Calu3 (cell line): ENCODE data around the gene CCKAR. TPM values are rescaled to one million over a fixed set of nuclear protein-coding genes. Genes with fewer than 3 reads are reported as not detected.

Experiments used
- BruUV-seq: library from RNA; stranded (reverse); fragments of 400-500 nt; replicated peaks from 2 replicates; lab custom pipeline; 2021; lab: Mats Ljungman, UMichigan
- CTCF ChIA-PET: fragments of 300-600 bp; sonication (Branson Sonifier 250); formaldehyde crosslinking; loops from one replicate; lab custom pipeline; 2022; ENCODE audit warnings: antibody characterized with exemption; lab: Charles Lee
- DNase-seq: peaks from one replicate; pipeline ENCODE4 v3.0.0; 2022
- H3K27ac Mint-ChIP-seq: one replicate; pipeline ENCODE4 v1.8.0; 2022; ENCODE audit warnings: mixed read lengths; ENCODE audit not compliant: unreplicated experiment
- H3K27me3 Mint-ChIP-seq: one replicate; pipeline ENCODE4 v1.8.0; 2022; ENCODE audit warnings: mixed read lengths; ENCODE audit not compliant: unreplicated experiment
- H3K36me3 Mint-ChIP-seq: one replicate; pipeline ENCODE4 v1.8.0; 2022; ENCODE audit warnings: mild to moderate bottlenecking, moderate library complexity, mixed read lengths; ENCODE audit not compliant: insufficient read depth, unreplicated experiment
- H3K4me1 Mint-ChIP-seq: one replicate; pipeline ENCODE4 v1.8.0; 2022; ENCODE audit warnings: mild to moderate bottlenecking, low read depth, mixed read lengths; ENCODE audit not compliant: unreplicated experiment
- H3K4me3 Mint-ChIP-seq: one replicate; pipeline ENCODE4 v1.8.0; 2022; ENCODE audit warnings: mild to moderate bottlenecking, low read depth, moderate library complexity, mixed read lengths; ENCODE audit not compliant: unreplicated experiment
- H3K9me3 Mint-ChIP-seq: one replicate; pipeline ENCODE4 v1.8.0; 2022; ENCODE audit warnings: low read depth, mixed read lengths; ENCODE audit not compliant: unreplicated experiment
- intact Hi-C: fragments of 100-400 bp; cut with micrococcal nuclease; formaldehyde crosslinking; loops from one replicate; pipeline ENCODE4 v1.10.0; 2022; ENCODE audit not compliant: unreplicated experiment
- total RNA-seq: library from RNA; stranded (reverse); gene quantifications from 2 replicates; pipeline ENCODE4 v1.2.3, GENCODE V29; 2022
- TF ChIP-seq, protein P1 (sequence below): fragments of 200-600 bp; IDR thresholded peaks from one replicate; pipeline ENCODE4 v1.8.0; 2022; ENCODE audit warnings: antibody characterized with exemption; ENCODE audit not compliant: unreplicated experiment

CCKAR gene
- total RNA-seq, 1 experiment from 2014 or later: not detected

- H3K36me3 Mint-ChIP-seq: no peaks in the 10 kb centered on the region
- H3K9me3 Mint-ChIP-seq: peaks cover under 1% of the 10 kb centered on the region
- DNase-seq: no peak
- TF ChIP-seq, protein P1, sequence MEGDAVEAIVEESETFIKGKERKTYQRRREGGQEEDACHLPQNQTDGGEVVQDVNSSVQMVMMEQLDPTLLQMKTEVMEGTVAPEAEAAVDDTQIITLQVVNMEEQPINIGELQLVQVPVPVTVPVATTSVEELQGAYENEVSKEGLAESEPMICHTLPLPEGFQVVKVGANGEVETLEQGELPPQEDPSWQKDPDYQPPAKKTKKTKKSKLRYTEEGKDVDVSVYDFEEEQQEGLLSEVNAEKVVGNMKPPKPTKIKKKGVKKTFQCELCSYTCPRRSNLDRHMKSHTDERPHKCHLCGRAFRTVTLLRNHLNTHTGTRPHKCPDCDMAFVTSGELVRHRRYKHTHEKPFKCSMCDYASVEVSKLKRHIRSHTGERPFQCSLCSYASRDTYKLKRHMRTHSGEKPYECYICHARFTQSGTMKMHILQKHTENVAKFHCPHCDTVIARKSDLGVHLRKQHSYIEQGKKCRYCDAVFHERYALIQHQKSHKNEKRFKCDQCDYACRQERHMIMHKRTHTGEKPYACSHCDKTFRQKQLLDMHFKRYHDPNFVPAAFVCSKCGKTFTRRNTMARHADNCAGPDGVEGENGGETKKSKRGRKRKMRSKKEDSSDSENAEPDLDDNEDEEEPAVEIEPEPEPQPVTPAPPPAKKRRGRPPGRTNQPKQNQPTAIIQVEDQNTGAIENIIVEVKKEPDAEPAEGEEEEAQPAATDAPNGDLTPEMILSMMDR: no peak
- no peaks in the 10 kb centered on the region for H3K27me3 Mint-ChIP-seq
- intact Hi-C loops: loop anchor here (2.0 kb wide), 2 partner anchors 263 to 553 kb away; no protein-coding TSS in a partner anchor
- no peak overlapping the region for H3K27ac Mint-ChIP-seq
- no TSS peak for BruUV-seq
- no peaks in the 10 kb centered on the region for H3K4me1 Mint-ChIP-seq
- CTCF ChIA-PET: interaction anchor here (0.6 to 1.0 kb wide), 3 partner anchors 262 to 429 kb away, joined by 3 to 7 read pairs (median 3); no protein-coding TSS in a partner anchor
- no peak overlapping the region for H3K4me3 Mint-ChIP-seq
Observed at GRCh38 chr4:26458157-26458561, 32.1 kb downstream of the CCKAR start.

DNA sequence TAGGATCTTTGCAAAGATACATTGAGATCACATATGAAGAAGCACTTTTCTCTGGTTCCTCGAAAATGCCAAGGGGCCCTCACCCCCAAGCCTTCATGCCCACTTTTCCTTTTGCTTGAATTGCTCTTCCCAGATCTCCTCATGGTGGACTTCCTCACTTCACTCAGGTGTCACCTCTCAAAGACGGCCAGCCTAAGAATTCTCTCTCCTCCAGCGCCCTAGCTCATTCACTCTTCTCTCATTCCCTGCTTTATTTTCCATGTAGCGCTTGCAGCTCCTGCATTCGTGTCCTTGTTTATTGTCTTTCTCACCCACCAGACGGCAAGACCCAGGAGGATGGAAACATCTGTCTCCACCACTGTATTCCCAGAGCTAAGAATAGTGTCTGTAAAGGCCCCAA, 32.9 kb downstream of the CCKAR start:
- CTCF ChIA-PET: no interaction called here
- DNase-seq: no peak
- no peaks in the 10 kb centered on the region for H3K36me3 Mint-ChIP-seq
- H3K4me3 Mint-ChIP-seq: no peak overlapping the region
- TF ChIP-seq, protein P1: no peak
- H3K9me3 Mint-ChIP-seq: no peaks in the 10 kb centered on the region
- intact Hi-C loops: no loop called here
- no TSS peak for BruUV-seq
- no peaks in the 10 kb centered on the region for H3K4me1 Mint-ChIP-seq
- H3K27ac Mint-ChIP-seq: no peak overlapping the region
- no peaks in the 10 kb centered on the region for H3K27me3 Mint-ChIP-seq

- TF ChIP-seq, protein P1: no peak
- no TSS peak for BruUV-seq
- Mint-ChIP-seq H3K9me3 (no peaks in the 10 kb centered on the region), H3K36me3 (no peaks in the 10 kb centered on the region), H3K4me3 (no peak overlapping the region), H3K27ac (no peak overlapping the region), H3K4me1 (no peaks in the 10 kb centered on the region), H3K27me3 (no peaks in the 10 kb centered on the region)
- DNase-seq: no peak
- intact Hi-C loops: no loop called here
- CTCF ChIA-PET: no interaction called here
Observed at GRCh38 chr4:26455571-26455970, 34.7 kb downstream of the CCKAR start.

DNA sequence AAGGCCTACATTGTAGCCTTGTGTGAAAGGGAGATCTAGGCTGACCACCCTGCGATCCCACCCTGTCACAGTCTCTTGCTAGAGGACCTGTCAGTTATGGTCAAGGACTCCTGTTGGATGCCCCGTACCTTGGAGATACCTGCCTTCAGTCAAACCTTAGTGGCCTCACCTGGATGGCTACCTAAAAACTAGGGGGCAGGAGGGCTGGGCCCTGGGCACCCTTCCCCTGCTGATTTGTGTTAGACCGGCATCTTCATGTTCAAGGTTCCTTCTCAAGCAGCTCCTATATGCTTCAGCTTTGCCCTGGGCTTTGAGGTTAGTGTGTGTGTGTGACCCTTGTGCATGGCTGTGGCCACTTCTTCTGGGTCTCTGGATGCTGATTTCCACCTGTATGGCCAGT, 35.3 kb downstream of the CCKAR start:
- Mint-ChIP-seq H3K27ac (no peak overlapping the region), H3K9me3 (no peaks in the 10 kb centered on the region), H3K36me3 (no peaks in the 10 kb centered on the region), H3K4me1 (no peaks in the 10 kb centered on the region), H3K27me3 (no peaks in the 10 kb centered on the region), H3K4me3 (no peak overlapping the region)
- BruUV-seq: no TSS peak
- intact Hi-C loops: no loop called here
- TF ChIP-seq, protein P1: no peak
- DNase-seq: no peak
- CTCF ChIA-PET: no interaction called here
